Right lobe of liver (tissue), 6 donors: ENCODE measurements around the gene TMPRSS9. TPM values are rescaled to one million over a fixed set of nuclear protein-coding genes. Genes with fewer than 3 reads are reported as not detected.
A peak's percentile ranks its signal among the peaks of the same experiment; 100 is the strongest.

Experiments
- ATAC-seq, 4 donors: fragments of 200-7000 bp; cut with Tn5 transposase; one replicate each; pipeline ENCODE4 v1.9.1; 2020; ENCODE audit warnings: mild to moderate bottlenecking in 4 of 4, moderate library complexity in 4 of 4
- DNase-seq, 3 donors: peaks; one replicate each; pipeline ENCODE4 v3.0.0-alpha.2; 2020
- H3K27ac ChIP-seq, 3 donors: fragments of 200-600 bp; one replicate each; pipeline ENCODE4 v1.8.0; 2022
- H3K27me3 ChIP-seq, 2 donors: fragments of 200-600 bp; one replicate each; pipeline ENCODE4 v1.8.0; 2022
- H3K36me3 ChIP-seq, 4 donors: fragments of 200-600 bp; sonication (generic) in 1 of 4; one replicate each; pipeline versions ENCODE4 v1.5.1 to v1.8.0; 2017 to 2022; ENCODE audit warnings: control low read depth in 1 of 4
- H3K4me1 ChIP-seq, 4 donors: fragments of 200-600 bp; sonication (generic) in 1 of 4; one replicate each; pipeline versions ENCODE4 v1.5.1 to v1.8.0; 2017 to 2022; ENCODE audit warnings: control low read depth in 1 of 4
- H3K4me3 ChIP-seq, 3 donors: fragments of 200-600 bp; one replicate each; pipeline ENCODE4 v1.8.0; 2022
- H3K9me3 ChIP-seq, 4 donors: fragments of 200-600 bp; sonication (generic) in 1 of 4; one replicate each; pipeline versions ENCODE4 v1.5.1 to v1.8.0; 2017 to 2022; ENCODE audit warnings: control low read depth in 1 of 4
- CTCF ChIP-seq, 4 donors: fragments of 200-600 bp in 3 of 4; fragments of 450-650 bp in 1 of 4; IDR thresholded peaks; one replicate each; pipeline versions ENCODE4 v1.5.1 to v1.8.0; 2016 to 2022; ENCODE audit warnings: antibody characterized with exemption in 4 of 4, mild to moderate bottlenecking in 2 of 4
- POLR2A ChIP-seq: fragments of 450-650 bp; IDR thresholded peaks from one replicate; pipeline ENCODE4 v1.6.1; 2017; ENCODE audit warnings: antibody characterized with exemption, mild to moderate bottlenecking
- WGBS: methylation state at CpG from one replicate; pipeline ENCODE4 v1.1.6; 2018; ENCODE audit warnings: low coverage, low lambda C conversion rate; ENCODE audit not compliant: insufficient coverage; ENCODE audit errors: missing lambda C conversion rate; 5-methylcytosine and 5-hydroxymethylcytosine counted together
- intact Hi-C, 2 donors: fragments of 100-400 bp; cut with DNase I; formaldehyde crosslinking; loops; one replicate each; pipeline versions ENCODE4 v1.11.2 to v1.14.1; 2022
- total RNA-seq, 6 experiments: library from RNA; depleted of rRNA in 2 of 6; stranded (reverse); fragments of >200 nt in 2 of 6; fragmentation: NEBNext Ultra II Directional in 3 of 6; extraction: Animal tissue kit (Norgen Biotek cat#: 25700) in 3 of 6; gene quantifications; one replicate each; pipeline versions ENCODE4 v1.1.0 to v1.2.4, GENCODE V29; 2016 to 2023
- donor health status: DM: no; HTN: yes; CAD: no.
- donor health status: DM: no; HTN: no; CAD: no.
- donor health status: DM: no; HTN: no; CAD: no.
- donor health status: DM: no; HTN: yes; CAD: no.
- donor health status: DM: no; HTN: yes; CAD: no.

TMPRSS9 gene
- total RNA-seq, 6 experiments from 2014 or later: 0.12 to 6.7 (median 2.9) TPM

DNA sequence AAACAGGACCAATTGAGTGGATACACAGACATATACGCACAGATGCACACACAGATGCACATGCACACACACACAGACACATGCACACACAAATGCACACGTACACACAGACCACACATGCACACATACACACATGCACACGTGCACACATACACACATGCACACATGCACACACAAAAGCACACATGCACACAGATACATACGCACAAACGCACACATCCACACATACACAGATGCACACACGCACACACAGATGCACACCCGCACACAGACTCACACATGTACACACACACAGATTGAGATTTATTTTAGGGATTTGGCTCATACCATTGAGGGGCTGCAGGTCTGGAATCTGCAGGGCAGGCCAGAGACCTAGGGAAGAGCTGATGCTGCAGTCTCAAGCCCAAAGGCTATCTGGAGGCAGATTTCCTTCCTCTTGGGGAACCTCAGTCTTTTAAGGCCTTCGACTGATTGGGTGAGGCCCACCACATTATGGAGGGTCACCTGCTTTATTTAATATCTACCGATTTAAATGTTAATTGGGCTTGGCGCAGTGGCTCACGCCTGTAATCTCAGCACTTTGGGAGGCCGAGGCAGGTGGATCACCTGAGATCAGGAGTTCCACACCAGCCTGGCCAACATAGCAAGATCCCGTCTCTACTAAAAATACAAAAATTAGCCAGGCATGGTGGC is 22.6 kb downstream of the TMPRSS9 start:
- no peak overlapping the region for H3K4me3 ChIP-seq
- H3K27me3 ChIP-seq: no peaks in the 10 kb centered on the region
- ATAC-seq (no peak), DNase-seq (no peak)
- H3K9me3 ChIP-seq: no peaks in the 10 kb centered on the region
- WGBS: 71% methylated on average over 8 of the region's 13 CpGs
- TF ChIP-seq CTCF (IDR thresholded peaks at IDR 0.05): no peak
- no peak for TF ChIP-seq POLR2A
- H3K4me1 ChIP-seq: no peaks in the 10 kb centered on the region
- intact Hi-C loops: loop anchor here in 1 of 2 donors (10.0 kb wide), 1 partner anchor 48 kb away; no protein-coding TSS in a partner anchor
- H3K27ac ChIP-seq: no peak overlapping the region
- no peaks in the 10 kb centered on the region for H3K36me3 ChIP-seq

GRCh38 chr19:2385053-2385721 is 25.1 kb downstream of the TMPRSS9 start:
- H3K4me3 ChIP-seq: no peak overlapping the region

DNA sequence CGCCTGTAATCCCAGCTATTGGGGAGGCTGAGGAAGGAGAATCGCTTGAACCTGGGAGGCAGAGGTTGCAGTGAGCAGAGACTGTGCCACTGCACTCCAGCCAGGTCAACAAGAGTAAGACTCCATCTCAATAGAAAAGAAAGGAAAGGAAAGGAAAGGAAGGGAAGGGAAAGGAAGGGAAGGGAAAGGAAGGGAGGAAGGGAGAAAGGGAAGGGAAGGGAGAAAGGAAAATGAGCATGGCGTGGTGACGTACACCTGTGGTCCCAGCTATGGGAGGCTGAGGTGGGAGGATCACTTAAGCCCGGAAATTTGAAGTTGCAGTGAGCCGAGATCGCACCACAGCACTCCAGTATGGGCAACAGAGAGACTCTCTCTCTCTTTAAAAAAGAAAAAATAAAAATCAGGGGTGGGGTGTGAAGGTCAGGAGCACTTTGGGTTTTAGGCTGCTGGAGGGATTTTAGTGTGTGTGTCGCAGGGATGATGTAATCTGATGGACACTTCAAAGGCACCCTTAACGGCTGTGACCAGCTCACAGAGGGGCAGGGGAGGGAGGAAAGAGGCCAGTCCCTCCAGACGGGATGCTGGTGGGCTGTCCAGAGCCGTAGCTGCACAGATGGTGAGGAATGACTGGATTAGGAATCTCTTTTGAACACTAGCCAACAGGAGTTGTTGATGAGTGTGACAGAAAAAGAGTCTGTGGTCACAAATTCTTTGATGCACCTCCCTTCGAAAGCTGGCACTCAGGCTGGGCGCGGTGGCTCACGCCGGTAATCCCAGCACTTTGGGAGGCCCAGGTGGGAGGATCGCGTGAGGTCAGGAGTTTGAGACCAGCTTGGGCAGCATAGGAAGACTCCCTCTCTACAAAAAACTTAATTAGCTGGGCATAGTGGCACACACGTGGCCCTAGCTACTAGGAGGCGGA is 27.6 kb downstream of the TMPRSS9 start:
- no peak overlapping the region for H3K4me3 ChIP-seq
- no peaks in the 10 kb centered on the region for H3K36me3 ChIP-seq
- WGBS: 69% methylated on average over 15 of the region's 20 CpGs
- no peak for ATAC-seq
- TF ChIP-seq CTCF (IDR thresholded peaks at IDR 0.05) (no peak), POLR2A (no peak)
- no peaks in the 10 kb centered on the region for H3K27me3 ChIP-seq
- H3K9me3 ChIP-seq: no peaks in the 10 kb centered on the region
- intact Hi-C loops: loop anchor here in 1 of 2 donors (10.0 kb wide), 1 partner anchor 53 kb away; no protein-coding TSS in a partner anchor
- H3K27ac ChIP-seq: no peak overlapping the region
- no peak for DNase-seq
- H3K4me1 ChIP-seq: no peaks in the 10 kb centered on the region

More at GRCh38 chr19:2385053-2385721, 25.1 kb downstream of the TMPRSS9 start:
- H3K9me3 ChIP-seq: no peaks in the 10 kb centered on the region
- 42% methylated on average over 12 of the region's 37 CpGs for WGBS
- intact Hi-C loops: loop anchor here in 1 of 2 donors (10.0 kb wide), 1 partner anchor 50 kb away; no protein-coding TSS in a partner anchor
- H3K27ac ChIP-seq: no peak overlapping the region
- H3K27me3 ChIP-seq: no peaks in the 10 kb centered on the region
- TF ChIP-seq POLR2A (no peak), CTCF (IDR thresholded peaks at IDR 0.05) (no peak)
- no peaks in the 10 kb centered on the region for H3K36me3 ChIP-seq
- H3K4me1 ChIP-seq: no peaks in the 10 kb centered on the region
- peak; percentile 56 to 90 (median 82) for ATAC-seq
- DNase-seq: no peak

DNA sequence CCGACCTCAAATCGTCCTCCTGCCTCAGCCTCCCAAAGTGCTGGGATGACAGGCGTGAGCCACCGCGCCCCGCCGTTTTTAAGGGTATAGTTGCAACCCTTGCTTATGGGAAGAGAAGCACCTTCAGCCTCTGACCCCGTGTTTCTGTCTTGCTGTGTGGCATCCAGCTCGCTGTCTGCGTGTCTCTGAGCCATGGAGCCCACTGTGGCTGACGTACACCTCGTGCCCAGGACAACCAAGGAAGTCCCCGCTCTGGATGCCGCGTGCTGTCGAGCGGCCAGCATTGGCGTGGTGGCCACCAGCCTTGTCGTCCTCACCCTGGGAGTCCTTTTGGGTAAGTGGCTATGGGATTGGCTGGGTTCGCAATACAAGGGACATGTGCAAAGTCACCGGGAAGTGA is 29.5 kb downstream of the TMPRSS9 start:
- Histone ChIP-seq H3K27ac (no peak overlapping the region), H3K4me3 (no peak overlapping the region), H3K27me3 (no peaks in the 10 kb centered on the region), H3K36me3 (no peaks in the 10 kb centered on the region), H3K9me3 (no peaks in the 10 kb centered on the region), H3K4me1 (peaks cover 0 to 3% (median 0%) of the 10 kb centered on the region in 4 donors)
- no peak for ATAC-seq
- TF ChIP-seq POLR2A (no peak), CTCF (IDR thresholded peaks at IDR 0.05) (no peak)
- 65% methylated on average over 8 of the region's 21 CpGs for WGBS
- intact Hi-C loops: loop anchor here in 1 of 2 donors (10.0 kb wide), 1 partner anchor 55 kb away; no protein-coding TSS in a partner anchor
- no peak for DNase-seq
